ENCODE results near the gene CYB561D1. TPM values are rescaled to one million over a fixed set of nuclear protein-coding genes. Genes with fewer than 3 reads are reported as not detected.

CYB561D1 gene
- total RNA-seq, 4 donors from 2014 or later: 6.2 to 16.4 (median 8.2) TPM

DNA sequence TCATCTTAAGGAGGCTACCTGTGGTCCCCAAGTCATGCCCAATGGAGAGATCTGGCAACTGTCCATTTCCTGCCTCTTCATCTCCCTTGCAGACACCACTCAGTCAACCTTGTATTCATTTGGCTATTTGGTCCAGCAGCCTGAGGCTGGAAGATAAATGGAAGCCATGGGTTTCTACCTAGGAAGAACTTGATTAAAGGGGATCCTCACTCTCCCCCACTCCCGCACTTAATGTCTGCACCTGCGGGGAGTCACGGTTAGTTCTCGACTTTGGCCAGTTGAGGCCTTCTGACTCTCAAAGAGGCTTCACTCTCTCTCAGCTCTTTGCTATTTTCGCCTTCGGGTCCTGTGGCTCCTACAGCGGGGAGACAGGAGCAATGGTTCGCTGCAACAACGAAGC, 18.6 kb upstream of the CYB561D1 start:
- H3K27ac ChIP-seq (replicated peaks in 1 of 4): no peak overlapping the region
- TF ChIP-seq, protein P1, sequence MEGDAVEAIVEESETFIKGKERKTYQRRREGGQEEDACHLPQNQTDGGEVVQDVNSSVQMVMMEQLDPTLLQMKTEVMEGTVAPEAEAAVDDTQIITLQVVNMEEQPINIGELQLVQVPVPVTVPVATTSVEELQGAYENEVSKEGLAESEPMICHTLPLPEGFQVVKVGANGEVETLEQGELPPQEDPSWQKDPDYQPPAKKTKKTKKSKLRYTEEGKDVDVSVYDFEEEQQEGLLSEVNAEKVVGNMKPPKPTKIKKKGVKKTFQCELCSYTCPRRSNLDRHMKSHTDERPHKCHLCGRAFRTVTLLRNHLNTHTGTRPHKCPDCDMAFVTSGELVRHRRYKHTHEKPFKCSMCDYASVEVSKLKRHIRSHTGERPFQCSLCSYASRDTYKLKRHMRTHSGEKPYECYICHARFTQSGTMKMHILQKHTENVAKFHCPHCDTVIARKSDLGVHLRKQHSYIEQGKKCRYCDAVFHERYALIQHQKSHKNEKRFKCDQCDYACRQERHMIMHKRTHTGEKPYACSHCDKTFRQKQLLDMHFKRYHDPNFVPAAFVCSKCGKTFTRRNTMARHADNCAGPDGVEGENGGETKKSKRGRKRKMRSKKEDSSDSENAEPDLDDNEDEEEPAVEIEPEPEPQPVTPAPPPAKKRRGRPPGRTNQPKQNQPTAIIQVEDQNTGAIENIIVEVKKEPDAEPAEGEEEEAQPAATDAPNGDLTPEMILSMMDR (IDR thresholded peaks at IDR 0.05): no peak
- TF ChIP-seq POLR2AphosphoS5 (IDR thresholded peaks at IDR 0.05): no peak
- no peak for TF ChIP-seq EP300 (IDR thresholded peaks at IDR 0.05)
- no peak for TF ChIP-seq POLR2A (IDR thresholded peaks at IDR 0.05; ENCODE audit: low read depth)

DNA sequence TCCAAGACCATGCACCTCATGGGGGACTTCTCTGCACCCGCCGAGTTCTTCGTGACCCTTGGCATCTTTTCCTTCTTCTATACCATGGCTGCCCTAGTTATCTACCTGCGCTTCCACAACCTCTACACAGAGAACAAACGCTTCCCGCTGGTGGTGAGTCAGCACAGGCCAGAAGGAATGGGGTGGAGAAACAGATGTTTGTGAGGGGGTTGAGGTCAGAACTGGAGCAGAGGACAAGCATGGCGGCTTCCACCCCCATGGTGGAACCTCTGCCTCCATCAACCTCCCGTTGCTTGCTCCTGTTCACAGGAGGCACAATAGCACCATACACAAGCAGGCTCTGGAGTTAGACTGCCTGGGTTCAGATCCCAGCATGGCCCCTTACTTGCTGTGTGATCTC, 17.1 kb upstream of the CYB561D1 start:
- Histone ChIP-seq H3K27me3 (no peaks in the 10 kb centered on the region), H3K9me3 (no peaks in the 10 kb centered on the region), H3K36me3 (peaks cover 0 to 35% (median 30%) of the 10 kb centered on the region in 4 donors), H3K4me1 (no peaks in the 10 kb centered on the region), H3K4me3 (no peak overlapping the region), H3K27ac (replicated peaks in 1 of 4) (no peak overlapping the region)
- TF ChIP-seq, protein P1 (IDR thresholded peaks at IDR 0.05): no peak
- TF ChIP-seq POLR2A (IDR thresholded peaks at IDR 0.05; ENCODE audit: low read depth) (no peak), POLR2AphosphoS5 (IDR thresholded peaks at IDR 0.05) (no peak), EP300 (IDR thresholded peaks at IDR 0.05) (no peak)
- DNase-seq (ENCODE audit: extremely low spot score): no peak
- intact Hi-C loops (cut with DNase I): no loop called here
- WGBS: 85% methylated on average over 8 of the region's 8 CpGs

More for the DNA sequence above, 18.6 kb upstream of the CYB561D1 start:
- Histone ChIP-seq H3K4me3 (no peak overlapping the region), H3K4me1 (no peaks in the 10 kb centered on the region), H3K36me3 (peaks cover 0 to 29% (median 25%) of the 10 kb centered on the region in 4 donors), H3K9me3 (no peaks in the 10 kb centered on the region), H3K27me3 (no peaks in the 10 kb centered on the region)
- whole genome bisulfite sequencing: 76% methylated on average over 8 of the region's 9 CpGs
- no peak for DNase-seq (ENCODE audit: extremely low spot score)
- intact Hi-C loops (cut with DNase I): no loop called here

DNA sequence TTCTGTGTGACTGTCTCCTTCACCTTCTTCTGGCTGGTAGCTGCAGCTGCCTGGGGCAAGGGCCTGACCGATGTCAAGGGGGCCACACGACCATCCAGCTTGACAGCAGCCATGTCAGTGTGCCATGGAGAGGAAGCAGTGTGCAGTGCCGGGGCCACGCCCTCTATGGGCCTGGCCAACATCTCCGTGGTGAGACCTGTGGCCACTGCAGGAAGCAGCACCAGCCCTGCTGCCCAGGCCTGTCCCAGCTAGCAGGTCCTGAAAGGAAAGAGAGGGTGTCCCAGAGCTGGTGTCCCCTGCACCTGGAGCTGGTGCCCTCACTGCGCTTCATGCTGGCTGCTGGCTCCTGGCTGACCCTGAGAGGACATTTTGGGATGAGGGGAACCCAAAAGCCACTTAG, 16.1 kb upstream of the CYB561D1 start:
- Histone ChIP-seq H3K9me3 (no peaks in the 10 kb centered on the region), H3K4me1 (peaks cover under 1 to 4% (median 3%) of the 10 kb centered on the region in 4 donors), H3K36me3 (peaks cover 0 to 35% (median 30%) of the 10 kb centered on the region in 4 donors), H3K27ac (replicated peaks in 1 of 4) (no peak overlapping the region), H3K27me3 (no peaks in the 10 kb centered on the region), H3K4me3 (no peak overlapping the region)
- no peak for DNase-seq (ENCODE audit: extremely low spot score)
- intact Hi-C loops (cut with DNase I): no loop called here
- WGBS: 100% methylated on average over 1 of the region's 6 CpGs
- TF ChIP-seq, protein P1 (IDR thresholded peaks at IDR 0.05): no peak
- TF ChIP-seq POLR2A (IDR thresholded peaks at IDR 0.05; ENCODE audit: low read depth) (no peak), EP300 (IDR thresholded peaks at IDR 0.05) (no peak), POLR2AphosphoS5 (IDR thresholded peaks at IDR 0.05) (no peak)

DNA sequence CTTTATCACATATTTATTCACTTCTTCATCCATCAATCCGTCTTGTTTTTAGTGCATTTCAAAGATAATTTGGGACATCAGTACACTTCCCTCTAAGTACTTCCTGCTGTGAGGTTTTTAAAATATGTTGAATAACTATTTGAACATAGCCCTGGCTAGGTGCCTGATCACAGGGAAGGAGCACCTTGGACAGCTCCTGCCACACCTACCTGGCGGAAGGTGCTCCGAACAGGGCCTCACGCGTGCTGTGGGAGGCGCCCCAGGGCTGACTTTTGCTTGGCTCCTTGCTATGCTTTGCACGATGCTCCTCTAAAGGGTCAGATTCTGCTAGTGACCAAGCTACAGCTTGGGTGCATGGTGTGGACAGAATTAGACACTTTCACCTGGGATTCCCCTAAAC, 15.1 kb upstream of the CYB561D1 start:
- H3K36me3 ChIP-seq: peaks cover 0 to 35% (median 30%) of the 10 kb centered on the region in 4 donors
- H3K4me3 ChIP-seq: no peak overlapping the region
- no peak overlapping the region for H3K27ac ChIP-seq (replicated peaks in 1 of 4)
- H3K9me3 ChIP-seq: no peaks in the 10 kb centered on the region
- intact Hi-C loops (cut with DNase I): no loop called here
- no peaks in the 10 kb centered on the region for H3K27me3 ChIP-seq
- 44% methylated on average over 7 of the region's 7 CpGs for WGBS
- peaks cover 7 to 11% (median 10%) of the 10 kb centered on the region in 4 donors for H3K4me1 ChIP-seq
- DNase-seq (ENCODE audit: extremely low spot score): no peak
- TF ChIP-seq EP300 (IDR thresholded peaks at IDR 0.05): no peak
- TF ChIP-seq, protein P1 (IDR thresholded peaks at IDR 0.05): no peak
- TF ChIP-seq POLR2A (IDR thresholded peaks at IDR 0.05; ENCODE audit: low read depth): no peak
- TF ChIP-seq POLR2AphosphoS5 (IDR thresholded peaks at IDR 0.05): no peak

DNA sequence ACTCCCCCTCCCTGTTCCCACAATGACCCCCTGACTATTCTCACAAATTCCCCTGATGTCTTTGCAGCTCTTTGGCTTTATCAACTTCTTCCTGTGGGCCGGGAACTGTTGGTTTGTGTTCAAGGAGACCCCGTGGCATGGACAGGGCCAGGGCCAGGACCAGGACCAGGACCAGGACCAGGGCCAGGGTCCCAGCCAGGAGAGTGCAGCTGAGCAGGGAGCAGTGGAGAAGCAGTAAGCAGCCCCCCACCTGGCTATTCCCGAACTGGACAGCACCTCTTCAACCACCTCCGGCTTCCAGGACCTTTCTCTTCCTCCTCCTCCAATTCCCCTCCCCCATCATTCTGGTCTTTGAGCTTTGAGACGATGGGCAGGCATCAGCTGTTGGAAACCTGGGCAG, 14.6 kb upstream of the CYB561D1 start:
- no peak for DNase-seq (ENCODE audit: extremely low spot score)
- H3K9me3 ChIP-seq: no peaks in the 10 kb centered on the region
- H3K27ac ChIP-seq (replicated peaks in 1 of 4): no peak overlapping the region
- H3K4me3 ChIP-seq: no peak overlapping the region
- H3K4me1 ChIP-seq: peaks cover 7 to 13% (median 12%) of the 10 kb centered on the region in 4 donors
- peaks cover 0 to 35% (median 30%) of the 10 kb centered on the region in 4 donors for H3K36me3 ChIP-seq
- no peaks in the 10 kb centered on the region for H3K27me3 ChIP-seq
- intact Hi-C loops (cut with DNase I): no loop called here
- TF ChIP-seq POLR2AphosphoS5 (IDR thresholded peaks at IDR 0.05): no peak
- TF ChIP-seq POLR2A (IDR thresholded peaks at IDR 0.05; ENCODE audit: low read depth): no peak
- TF ChIP-seq, protein P1 (IDR thresholded peaks at IDR 0.05): no peak
- TF ChIP-seq EP300 (IDR thresholded peaks at IDR 0.05): no peak
- 90% methylated on average over 5 of the region's 5 CpGs for WGBS

Data from esophagus muscularis mucosa (tissue), 4 donors.